Measurements from ENCODE around the gene PDSS2.

GRCh38 chr6:107436881-107437280 lies 22.5 kb downstream of the PDSS2 start:
- TF ChIP-seq CTCF (IDR thresholded peaks at IDR 0.05; ENCODE audit: insufficient read depth, low read length, poor library complexity, severe bottlenecking), result no peak
- no peak for TF ChIP-seq EZH2phosphoT487 (conservative IDR thresholded peaks at IDR 0.05; ENCODE audit: low read length)

All from SU-DHL-6 (cell line).